CD4-positive, alpha-beta T cell (primary cell): Measurements from ENCODE around the gene NDST3. TPM values are rescaled to one million over a fixed set of nuclear protein-coding genes. Genes with fewer than 3 reads are reported as not detected.

Experiments
- ATAC-seq: fragments of 200-7000 bp; cut with Tn5 transposase; one replicate; pipeline ENCODE4 v1.10.0; 2022; ENCODE audit warnings: mild to moderate bottlenecking; ENCODE audit not compliant: poor library complexity
- CTCF ChIA-PET: fragments of 350-600 bp; sonication (Branson Sonifier 250); formaldehyde crosslinking; loops from one replicate; lab custom pipeline; 2021; ENCODE audit warnings: antibody characterized with exemption, inconsistent platforms; lab: Charles Lee
- POLR2A ChIA-PET: fragments of 350-600 bp; sonication (Branson Sonifier 250); formaldehyde crosslinking; loops from one replicate; lab custom pipeline; 2021; ENCODE audit warnings: antibody characterized with exemption, inconsistent platforms; lab: Charles Lee
- DNase-seq, 14 experiments: peaks; one replicate each; pipeline ENCODE4 v3.0.0-alpha.2; 2013 to 2020; ENCODE audit warnings: mixed read lengths in 2 of 14
- H3K27ac ChIP-seq, 2 donors: one replicate each; pipeline versions ENCODE4 v1.5.1 to v1.7.0; 2013; ENCODE audit warnings: low read length in 2 of 2, low read depth in 1 of 2, mild to moderate bottlenecking in 1 of 2
- H3K27me3 ChIP-seq, 2 experiments: 1 replicate in 1 of 2; 2 replicates in 1 of 2; pipeline versions ENCODE4 v1.6.1 to v1.7.0; 2013; ENCODE audit warnings: low read length in 2 of 2, control low read depth in 1 of 2, mild to moderate bottlenecking in 1 of 2, moderate library complexity in 1 of 2; ENCODE audit not compliant: insufficient read depth in 2 of 2, control insufficient read depth in 1 of 2
- H3K36me3 ChIP-seq: one replicate; pipeline ENCODE4 v1.6.1; 2013; ENCODE audit warnings: low read length, control low read depth; ENCODE audit not compliant: insufficient read depth
- H3K4me1 ChIP-seq: one replicate; pipeline ENCODE4 v1.6.1; 2013; ENCODE audit warnings: low read length, control low read depth; ENCODE audit not compliant: insufficient read depth
- H3K4me3 ChIP-seq: one replicate; pipeline ENCODE4 v1.5.1; 2013; ENCODE audit warnings: mild to moderate bottlenecking, low read length, moderate library complexity
- H3K9me3 ChIP-seq, 2 experiments: 1 replicate in 1 of 2; 2 replicates in 1 of 2; pipeline versions ENCODE4 v1.6.1 to v1.7.0; 2013; ENCODE audit warnings: low read length in 2 of 2, mild to moderate bottlenecking in 2 of 2, control low read depth in 1 of 2, moderate library complexity in 1 of 2; ENCODE audit not compliant: control insufficient read depth in 1 of 2, insufficient read depth in 1 of 2
- H3K27ac Mint-ChIP-seq: one replicate; pipeline ENCODE4 v1.8.0; 2020; ENCODE audit warnings: mixed read lengths
- H3K27me3 Mint-ChIP-seq: one replicate; pipeline ENCODE4 v1.8.0; 2021; ENCODE audit warnings: mixed read lengths
- H3K36me3 Mint-ChIP-seq: one replicate; pipeline ENCODE4 v1.8.0; 2021; ENCODE audit warnings: low read depth, mixed read lengths
- H3K4me1 Mint-ChIP-seq: one replicate; pipeline ENCODE4 v1.8.0; 2021; ENCODE audit warnings: low read depth, mixed read lengths
- H3K4me3 Mint-ChIP-seq: one replicate; pipeline ENCODE4 v1.8.0; 2020; ENCODE audit warnings: mild to moderate bottlenecking, mixed read lengths
- H3K9me3 Mint-ChIP-seq: one replicate; pipeline ENCODE4 v1.8.0; 2020; ENCODE audit warnings: mixed read lengths
- CTCF ChIP-seq: fragments of 200-600 bp; IDR thresholded peaks from one replicate; pipeline ENCODE4 v1.8.0; 2022; ENCODE audit warnings: antibody characterized with exemption, mild to moderate bottlenecking
- intact Hi-C, 2 experiments: fragments of 100-400 bp; cut with DNase I in 1 of 2; cut with micrococcal nuclease in 1 of 2; formaldehyde crosslinking; loops; one replicate each; pipeline versions ENCODE4 v1.15.1 to v1.9.0; 2023 to 2025; cut with DNase I, micrococcal nuclease
- total RNA-seq, 174 experiments: library from RNA in 2 of 174; stranded (reverse) in 2 of 174; gene quantifications; one replicate each; pipeline ENCODE4 v1.2.3 and lab custom pipeline; 2021 to 2026

Gene NDST3
- total RNA-seq, 2 experiments from 2014 or later: not detected

- Mint-ChIP-seq H3K9me3 (no peaks in the 10 kb centered on the region), H3K4me1 (no peaks in the 10 kb centered on the region), H3K36me3 (no peaks in the 10 kb centered on the region), H3K27ac (no peak overlapping the region), H3K4me3 (no peak overlapping the region), H3K27me3 (no peaks in the 10 kb centered on the region)
- H3K4me3 ChIP-seq: no peak overlapping the region
- H3K36me3 ChIP-seq: no peaks in the 10 kb centered on the region
- H3K9me3 ChIP-seq: no peaks in the 10 kb centered on the region
- H3K27ac ChIP-seq: no peak overlapping the region
- ATAC-seq (no peak), DNase-seq (no peak)
- no peaks in the 10 kb centered on the region for H3K4me1 ChIP-seq
- TF ChIP-seq CTCF: no peak
- H3K27me3 ChIP-seq: no peaks in the 10 kb centered on the region
- ChIA-PET POLR2A (no interaction called here), CTCF (no interaction called here)
- intact Hi-C loops: no loop called here
These were observed 51.4 kb downstream of the NDST3 start for GRCh38 chr4:118085700-118086099.

GRCh38 chr4:118086344-118086743 lies 52.1 kb downstream of the NDST3 start:
- H3K4me3 ChIP-seq: no peak overlapping the region
- ChIA-PET CTCF (no interaction called here), POLR2A (no interaction called here)
- DNase-seq (no peak), ATAC-seq (no peak)
- Mint-ChIP-seq H3K27ac (no peak overlapping the region), H3K9me3 (no peaks in the 10 kb centered on the region), H3K4me1 (no peaks in the 10 kb centered on the region), H3K36me3 (no peaks in the 10 kb centered on the region), H3K27me3 (no peaks in the 10 kb centered on the region), H3K4me3 (no peak overlapping the region)
- H3K27me3 ChIP-seq: no peaks in the 10 kb centered on the region
- H3K27ac ChIP-seq: no peak overlapping the region
- no peaks in the 10 kb centered on the region for H3K9me3 ChIP-seq
- H3K36me3 ChIP-seq: no peaks in the 10 kb centered on the region
- intact Hi-C loops: no loop called here
- no peak for TF ChIP-seq CTCF
- H3K4me1 ChIP-seq: no peaks in the 10 kb centered on the region

DNA sequence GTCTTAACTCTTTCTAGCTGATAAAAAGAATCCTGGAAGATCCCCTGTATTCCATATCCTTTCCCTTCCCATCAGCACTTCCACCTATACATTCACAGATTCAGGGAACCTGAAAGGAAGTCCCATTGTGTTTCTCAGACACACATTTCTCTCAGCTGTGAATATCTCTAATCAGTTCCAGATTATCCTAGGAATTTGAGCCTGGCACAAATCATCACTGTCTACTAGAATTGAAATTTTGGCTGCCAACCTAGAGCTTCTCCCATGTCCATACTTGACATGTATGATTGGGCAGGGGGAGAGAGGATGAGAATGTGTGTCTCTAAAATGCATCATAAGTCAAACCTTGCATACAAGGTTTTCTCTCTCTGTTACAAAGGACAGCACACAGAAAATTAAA lies 53.1 kb downstream of the NDST3 start:
- POLR2A ChIA-PET: no interaction called here
- CTCF ChIA-PET: no interaction called here
- DNase-seq: no peak

More for the DNA sequence above, 53.1 kb downstream of the NDST3 start:
- Histone ChIP-seq H3K9me3 (no peaks in the 10 kb centered on the region), H3K36me3 (no peaks in the 10 kb centered on the region), H3K4me3 (no peak overlapping the region), H3K27me3 (no peaks in the 10 kb centered on the region), H3K27ac (no peak overlapping the region), H3K4me1 (no peaks in the 10 kb centered on the region)
- H3K27me3 Mint-ChIP-seq: no peaks in the 10 kb centered on the region
- H3K4me3 Mint-ChIP-seq: no peak overlapping the region
- no peak for TF ChIP-seq CTCF
- ATAC-seq: no peak
- H3K9me3 Mint-ChIP-seq: no peaks in the 10 kb centered on the region
- H3K36me3 Mint-ChIP-seq: no peaks in the 10 kb centered on the region
- intact Hi-C loops: no loop called here
- H3K4me1 Mint-ChIP-seq: no peaks in the 10 kb centered on the region
- H3K27ac Mint-ChIP-seq: no peak overlapping the region
